Glutamatergic neuron (in vitro differentiated cells): Measurements from ENCODE around the gene ITPK1. TPM values are rescaled to one million over a fixed set of nuclear protein-coding genes. Genes with fewer than 3 reads are reported as not detected.

Source experiments
- DNase-seq: peaks from one replicate; pipeline ENCODE4 v3.0.0; 2022
- H3K27ac Mint-ChIP-seq: one replicate; pipeline ENCODE4 v1.8.0; 2020; ENCODE audit warnings: mild to moderate bottlenecking, mixed read lengths, inconsistent platforms; ENCODE audit not compliant: unreplicated experiment
- H3K27me3 Mint-ChIP-seq: one replicate; pipeline ENCODE4 v1.8.0; 2020; ENCODE audit warnings: mild to moderate bottlenecking, moderate library complexity, mixed read lengths, inconsistent platforms; ENCODE audit not compliant: unreplicated experiment
- H3K36me3 Mint-ChIP-seq: one replicate; pipeline ENCODE4 v1.8.0; 2020; ENCODE audit warnings: mild to moderate bottlenecking, mixed read lengths, inconsistent platforms; ENCODE audit not compliant: unreplicated experiment
- H3K4me1 Mint-ChIP-seq: one replicate; pipeline ENCODE4 v1.8.0; 2020; ENCODE audit warnings: mild to moderate bottlenecking, low read depth, mixed read lengths, inconsistent platforms; ENCODE audit not compliant: unreplicated experiment
- H3K4me3 Mint-ChIP-seq: one replicate; pipeline ENCODE4 v1.8.0; 2020; ENCODE audit warnings: mild to moderate bottlenecking, mixed read lengths, inconsistent platforms; ENCODE audit not compliant: unreplicated experiment
- H3K9me3 Mint-ChIP-seq: one replicate; pipeline ENCODE4 v1.8.0; 2020; ENCODE audit warnings: mild to moderate bottlenecking, moderate library complexity, mixed read lengths, inconsistent platforms; ENCODE audit not compliant: unreplicated experiment
- total RNA-seq: library from RNA; stranded (reverse); fragmentation: NEBNext Ultra II Directional; extraction: Animal tissue kit (Norgen Biotek cat#: 25700); gene quantifications from one replicate; pipeline ENCODE4 v1.2.1, GENCODE V29; 2021; ENCODE audit not compliant: unreplicated experiment
- TF ChIP-seq, protein P1 (sequence below): fragments of 200-600 bp; sonication (generic); IDR thresholded peaks from one replicate; pipeline ENCODE4 v1.5.0; 2021; ENCODE audit not compliant: partially characterized antibody, unreplicated experiment

The ITPK1 gene
- total RNA-seq, 1 donor from 2014 or later = 132 TPM

DNA sequence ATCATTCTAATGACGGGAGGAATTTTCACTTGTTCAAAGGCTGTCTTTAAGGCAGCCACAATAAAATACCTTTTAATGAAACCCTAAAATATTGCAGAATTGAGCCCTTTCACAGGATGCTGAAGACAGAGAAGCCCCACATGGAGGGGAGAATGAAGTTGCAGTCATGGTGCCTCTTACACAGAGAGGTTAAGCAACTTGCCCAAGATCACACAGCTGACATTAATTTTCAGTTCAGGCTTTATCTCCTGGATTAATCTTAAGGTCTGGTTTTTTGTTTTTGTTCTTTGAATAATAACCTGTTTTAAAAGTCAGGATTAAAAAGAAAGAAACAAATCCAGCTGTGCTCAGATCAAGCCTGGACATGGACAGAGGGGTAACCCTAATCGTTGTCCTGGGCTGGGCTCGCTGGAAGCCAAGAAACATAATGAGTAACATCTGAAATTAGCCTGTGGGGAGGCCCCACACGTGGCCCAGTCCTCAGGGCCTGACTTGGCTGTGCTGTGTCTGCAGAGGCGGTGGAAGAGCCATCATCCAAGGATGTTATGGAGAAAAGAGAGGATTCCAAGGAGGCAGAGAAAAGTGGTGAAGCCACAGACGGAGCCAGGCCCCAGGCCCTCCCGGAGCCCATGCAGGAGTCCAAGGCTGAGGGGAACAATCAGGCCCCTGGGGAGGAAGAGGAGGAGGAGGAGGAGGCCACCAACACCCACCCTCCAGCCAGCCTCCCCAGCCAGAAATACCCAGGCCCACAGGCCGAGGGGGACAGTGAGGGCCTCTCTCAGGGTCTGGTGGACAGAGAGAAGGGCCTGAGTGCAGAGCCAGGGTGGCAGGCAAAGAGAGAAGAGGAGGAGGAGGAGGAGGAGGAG, 184.8 kb downstream of the ITPK1 start:
- Mint-ChIP-seq H3K27me3 (peaks cover 6% of the 10 kb centered on the region), H3K9me3 (peaks cover 6% of the 10 kb centered on the region), H3K27ac (no peak overlapping the region), H3K36me3 (no peaks in the 10 kb centered on the region), H3K4me3 (no peak overlapping the region), H3K4me1 (no peaks in the 10 kb centered on the region)
- no peak for DNase-seq
- TF ChIP-seq, protein P1, sequence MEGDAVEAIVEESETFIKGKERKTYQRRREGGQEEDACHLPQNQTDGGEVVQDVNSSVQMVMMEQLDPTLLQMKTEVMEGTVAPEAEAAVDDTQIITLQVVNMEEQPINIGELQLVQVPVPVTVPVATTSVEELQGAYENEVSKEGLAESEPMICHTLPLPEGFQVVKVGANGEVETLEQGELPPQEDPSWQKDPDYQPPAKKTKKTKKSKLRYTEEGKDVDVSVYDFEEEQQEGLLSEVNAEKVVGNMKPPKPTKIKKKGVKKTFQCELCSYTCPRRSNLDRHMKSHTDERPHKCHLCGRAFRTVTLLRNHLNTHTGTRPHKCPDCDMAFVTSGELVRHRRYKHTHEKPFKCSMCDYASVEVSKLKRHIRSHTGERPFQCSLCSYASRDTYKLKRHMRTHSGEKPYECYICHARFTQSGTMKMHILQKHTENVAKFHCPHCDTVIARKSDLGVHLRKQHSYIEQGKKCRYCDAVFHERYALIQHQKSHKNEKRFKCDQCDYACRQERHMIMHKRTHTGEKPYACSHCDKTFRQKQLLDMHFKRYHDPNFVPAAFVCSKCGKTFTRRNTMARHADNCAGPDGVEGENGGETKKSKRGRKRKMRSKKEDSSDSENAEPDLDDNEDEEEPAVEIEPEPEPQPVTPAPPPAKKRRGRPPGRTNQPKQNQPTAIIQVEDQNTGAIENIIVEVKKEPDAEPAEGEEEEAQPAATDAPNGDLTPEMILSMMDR = no peak

DNA sequence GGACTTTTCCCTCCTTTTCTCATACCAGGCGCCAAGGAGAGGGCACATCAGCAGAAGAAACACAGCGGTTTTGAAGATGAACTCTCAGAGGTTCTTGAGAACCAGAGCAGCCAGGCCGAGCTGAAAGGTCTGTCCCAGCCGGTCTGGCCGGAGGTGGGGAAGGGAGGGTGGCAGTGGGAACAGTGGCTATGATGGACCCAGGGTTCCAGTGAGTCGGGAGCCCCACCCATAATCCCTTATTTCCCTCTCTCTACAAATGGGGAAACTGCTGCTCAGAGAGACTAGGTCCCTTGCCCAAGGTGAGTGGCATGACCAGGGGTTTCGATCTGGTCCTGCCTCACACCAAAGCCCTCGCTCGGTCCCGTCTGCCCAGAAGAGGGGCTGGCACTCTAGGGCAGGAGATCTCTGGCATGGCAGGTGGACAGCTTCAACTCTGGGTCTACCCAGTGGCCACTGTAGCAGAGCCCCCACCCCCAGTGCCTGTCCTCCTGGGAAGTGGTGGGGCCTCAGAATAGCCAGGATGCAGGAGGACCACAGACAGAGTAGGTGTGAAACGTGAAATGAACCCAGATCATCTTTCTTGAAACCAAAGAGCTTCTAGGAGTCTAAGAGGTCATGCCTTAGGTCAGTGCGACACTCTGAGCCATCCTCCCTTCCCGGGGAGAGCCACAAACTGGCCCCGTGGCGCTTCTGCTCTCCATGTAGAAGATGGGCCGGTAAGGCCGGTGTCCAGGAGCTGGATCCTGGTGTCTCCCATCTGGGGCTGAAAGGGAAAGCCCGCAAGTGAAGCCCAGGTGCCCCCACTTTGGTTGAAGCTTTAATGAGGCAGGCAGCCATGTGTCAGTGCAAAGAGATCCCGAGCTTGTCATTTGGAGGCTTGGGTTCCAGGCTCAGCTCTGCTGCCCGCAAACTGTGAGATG, 185.8 kb downstream of the ITPK1 start:
- peaks cover 3% of the 10 kb centered on the region for H3K9me3 Mint-ChIP-seq
- H3K36me3 Mint-ChIP-seq = no peaks in the 10 kb centered on the region
- peaks cover 4% of the 10 kb centered on the region for H3K27me3 Mint-ChIP-seq
- TF ChIP-seq, protein P1 = no peak
- DNase-seq = no peak
- H3K27ac Mint-ChIP-seq = no peak overlapping the region
- H3K4me3 Mint-ChIP-seq = no peak overlapping the region
- H3K4me1 Mint-ChIP-seq = peaks cover 6% of the 10 kb centered on the region

DNA sequence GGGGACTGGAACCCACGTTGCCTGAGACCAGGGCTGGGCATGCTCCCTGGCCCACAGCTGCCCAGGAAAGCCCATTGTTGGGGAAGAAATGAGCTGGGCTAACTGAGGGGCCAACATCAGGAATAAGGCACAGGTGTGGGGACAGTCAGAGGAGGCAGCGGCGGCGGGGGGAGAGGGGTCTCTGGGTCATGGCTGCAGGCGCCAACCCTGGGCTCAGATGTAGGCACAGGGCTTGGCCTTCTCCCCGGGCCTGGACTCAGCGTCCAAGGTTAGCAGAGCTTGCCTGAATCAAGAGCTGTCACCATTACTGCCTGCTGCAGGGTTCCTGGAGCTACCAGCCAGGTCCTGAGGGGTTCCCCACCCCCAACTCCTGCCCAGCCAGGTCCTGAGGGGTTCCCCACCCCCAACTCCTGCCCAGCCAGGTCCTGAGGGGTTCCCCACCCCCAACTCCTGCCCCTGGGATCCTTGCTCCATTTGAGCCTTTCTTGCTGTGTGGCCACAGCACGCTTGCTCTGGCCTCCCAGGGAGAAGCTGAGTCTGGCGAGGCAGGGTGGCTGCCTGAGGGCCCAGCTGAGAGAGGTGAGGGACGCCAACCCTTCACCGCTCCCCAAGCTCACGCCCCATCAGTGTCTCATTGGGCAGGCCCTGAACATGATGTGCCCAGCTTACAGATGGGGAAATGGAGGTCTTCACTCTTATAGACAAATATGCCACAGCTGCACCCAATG, 186.6 kb downstream of the ITPK1 start:
- Mint-ChIP-seq H3K27me3 (peaks cover 9% of the 10 kb centered on the region), H3K36me3 (no peaks in the 10 kb centered on the region), H3K27ac (no peak overlapping the region)

DNA sequence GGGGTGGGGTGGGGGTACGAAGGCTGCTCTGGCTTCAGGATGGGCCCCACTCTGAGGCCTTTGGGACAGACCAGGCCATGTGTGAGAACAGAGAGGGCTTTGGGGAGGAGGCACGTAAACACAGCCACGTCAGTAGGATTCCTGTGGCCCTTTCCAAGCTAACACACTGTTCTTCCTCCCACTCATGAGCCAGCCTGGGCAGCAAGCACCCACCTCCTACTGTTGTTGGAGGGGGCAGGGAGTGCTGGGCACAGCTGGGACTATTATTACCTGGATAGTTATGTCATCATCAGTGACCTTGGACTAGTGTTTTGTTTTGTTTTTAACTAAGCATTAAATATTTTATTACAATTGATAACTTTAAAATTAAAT, 187.5 kb downstream of the ITPK1 start:
- no peaks in the 10 kb centered on the region for H3K36me3 Mint-ChIP-seq
- peaks cover 2% of the 10 kb centered on the region for H3K9me3 Mint-ChIP-seq
- no peak overlapping the region for H3K27ac Mint-ChIP-seq
- no peak for DNase-seq
- H3K27me3 Mint-ChIP-seq = peaks cover 9% of the 10 kb centered on the region
- TF ChIP-seq, protein P1 = no peak
- no peak overlapping the region for H3K4me3 Mint-ChIP-seq
- peaks cover 11% of the 10 kb centered on the region for H3K4me1 Mint-ChIP-seq

More for the DNA sequence above, 186.6 kb downstream of the ITPK1 start:
- peaks cover 2% of the 10 kb centered on the region for H3K9me3 Mint-ChIP-seq
- TF ChIP-seq, protein P1 = no peak
- no peak for DNase-seq
- peaks cover 11% of the 10 kb centered on the region for H3K4me1 Mint-ChIP-seq
- no peak overlapping the region for H3K4me3 Mint-ChIP-seq
